Tongue (tissue), 2 donors: ENCODE data around the gene MATN1. TPM values are rescaled to one million over a fixed set of nuclear protein-coding genes. Genes with fewer than 3 reads are reported as not detected.

ENCODE experiments used
- DNase-seq: peaks from one replicate; pipeline ENCODE4 v3.0.0-alpha.2; 2015
- total RNA-seq: library from RNA; depleted of rRNA; stranded (reverse); fragments of >200 nt; gene quantifications from one replicate; pipeline ENCODE4 v1.2.3, GENCODE V29; 2014

MATN1 gene
- total RNA-seq, 1 donor from 2014 or later, result not detected

DNA sequence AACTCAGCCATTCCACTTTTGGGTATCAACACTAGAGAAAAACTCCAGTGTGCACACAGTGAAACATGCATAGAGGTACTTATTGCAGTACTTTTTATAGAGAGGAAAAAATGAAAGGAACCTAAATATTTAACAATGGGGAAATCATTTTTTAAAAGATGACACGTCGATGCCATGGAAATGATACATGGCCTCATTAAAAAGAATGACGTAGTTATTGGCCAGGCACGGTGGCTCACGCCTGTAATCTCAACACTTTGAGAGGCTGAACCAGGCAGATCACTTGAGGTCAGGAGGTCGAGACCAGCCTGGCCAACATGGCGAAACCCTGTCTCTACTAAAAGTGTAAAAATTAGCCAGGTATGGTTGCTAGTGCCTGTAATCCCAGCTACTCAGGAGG, 42.5 kb downstream of the MATN1 start:
- no peak for DNase-seq

DNA sequence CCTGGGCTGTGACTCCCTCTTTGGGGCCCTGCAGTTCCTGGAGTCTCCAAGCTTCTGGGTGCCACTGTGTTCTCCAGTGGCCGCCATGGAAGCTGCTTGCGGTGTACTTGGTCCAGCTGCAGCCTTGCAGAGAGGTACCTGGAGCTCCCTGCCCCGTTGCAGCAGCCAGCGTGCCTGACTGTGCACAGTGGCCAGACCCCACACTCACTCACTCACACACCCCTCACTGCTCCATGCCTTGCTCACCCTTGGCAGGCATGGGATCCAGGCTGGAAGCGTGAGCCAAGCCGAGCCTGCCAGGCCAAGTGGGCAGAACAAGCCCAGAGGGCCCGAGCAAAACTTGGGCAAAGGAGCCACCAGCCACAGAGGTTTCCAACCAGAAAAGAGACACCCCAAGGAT, 43.0 kb downstream of the MATN1 start:
- DNase-seq, result no peak

DNA sequence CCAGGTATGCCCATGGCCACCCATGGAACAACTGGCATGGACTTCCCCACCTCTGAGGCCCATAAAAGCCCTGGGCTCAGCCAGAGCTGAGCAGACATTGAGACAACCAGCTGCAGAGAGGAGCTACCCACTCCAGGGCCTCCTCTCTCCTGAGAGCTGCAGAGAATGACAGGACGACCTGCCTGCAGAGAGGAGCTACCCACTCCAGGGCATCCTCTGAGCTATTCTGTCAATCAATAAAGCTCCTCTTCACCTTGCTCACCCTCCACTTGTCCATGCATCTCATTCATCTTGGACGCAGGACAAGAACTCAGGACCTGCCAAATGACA, 43.4 kb downstream of the MATN1 start:
- no peak for DNase-seq

DNA sequence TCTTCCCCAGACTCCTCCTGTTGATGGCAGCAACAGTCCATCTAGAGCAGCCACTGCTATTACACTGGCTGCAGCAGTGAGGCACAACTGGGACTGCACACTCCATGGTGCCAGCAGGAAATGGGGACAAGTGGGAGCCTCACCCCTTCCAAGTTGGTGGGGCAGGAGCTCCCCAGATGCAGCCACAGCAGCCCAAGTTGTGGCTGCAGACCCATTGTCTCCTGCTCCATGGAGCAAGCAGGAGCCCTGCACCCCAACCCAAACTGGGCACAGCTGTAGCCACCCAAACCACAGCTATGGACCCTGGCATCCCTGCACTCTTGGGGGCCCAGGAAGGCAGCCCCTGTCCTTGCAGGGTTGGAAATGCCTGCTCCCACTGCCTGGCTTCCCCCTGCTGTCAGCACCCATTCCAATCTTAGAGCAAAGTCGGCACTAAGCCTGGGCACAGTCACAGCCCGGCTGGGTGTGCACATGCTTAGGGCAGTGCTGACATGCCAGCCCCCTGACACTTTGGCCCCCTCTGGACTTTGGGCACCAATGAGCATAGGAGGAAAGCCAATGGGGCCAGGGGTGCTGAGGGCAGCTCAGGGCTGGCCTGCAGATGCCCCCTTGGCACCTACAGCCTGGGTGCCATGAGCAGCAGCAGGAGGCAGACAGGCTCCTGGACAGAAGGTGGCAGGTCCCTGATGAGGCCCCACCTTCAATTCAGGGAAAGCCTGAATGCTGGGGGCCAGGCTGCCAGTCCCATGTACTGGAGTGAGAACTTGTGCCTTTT, 44.0 kb downstream of the MATN1 start:
- no peak for DNase-seq

GRCh38 chr1:30678209-30678608, 45.2 kb downstream of the MATN1 start:
- DNase-seq, result no peak

DNA sequence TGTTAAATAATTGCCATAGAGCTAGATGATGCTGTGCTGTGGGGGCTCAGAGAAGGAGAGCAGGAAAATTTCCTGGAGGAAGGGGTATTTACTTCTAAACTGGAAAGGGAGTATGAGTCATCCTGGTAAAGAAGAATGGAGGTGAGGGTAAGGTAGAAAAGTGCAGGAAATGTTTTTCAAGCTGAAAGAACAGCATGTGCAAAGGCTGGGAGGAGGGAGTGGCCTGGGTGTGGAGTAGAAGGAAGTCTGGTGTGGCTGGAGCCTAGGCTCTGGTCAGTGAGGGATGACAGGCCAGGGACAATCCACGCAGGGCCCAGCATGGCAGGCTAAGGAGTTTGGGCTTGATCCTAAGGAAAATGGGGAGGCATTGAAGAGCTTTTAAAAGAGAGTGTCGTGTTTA, 45.9 kb downstream of the MATN1 start:
- no peak for DNase-seq

DNA sequence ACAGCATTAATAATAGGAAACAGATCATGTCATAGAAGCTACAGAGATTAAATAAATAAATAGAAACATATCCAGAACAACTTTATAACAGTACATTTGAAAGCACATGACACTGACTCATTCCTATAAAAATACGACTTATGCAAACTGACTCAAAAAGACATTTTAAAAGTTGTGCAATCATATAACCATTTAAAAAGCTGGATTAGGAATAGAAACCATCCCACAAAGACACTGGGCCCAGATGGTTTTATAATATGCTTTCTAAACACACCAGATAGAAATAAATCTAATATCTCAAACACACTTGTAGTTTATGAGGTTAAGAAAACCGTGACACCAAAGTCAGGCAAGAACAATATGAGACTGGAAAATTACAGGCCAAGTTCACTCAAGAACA, 47.6 kb downstream of the MATN1 start:
- DNase-seq, result no peak

- no peak for DNase-seq
Measured at GRCh38 chr1:30675289-30675688, 48.1 kb downstream of the MATN1 start.

GRCh38 chr1:30673395-30673794, 50.0 kb downstream of the MATN1 start:
- no peak for DNase-seq

DNA sequence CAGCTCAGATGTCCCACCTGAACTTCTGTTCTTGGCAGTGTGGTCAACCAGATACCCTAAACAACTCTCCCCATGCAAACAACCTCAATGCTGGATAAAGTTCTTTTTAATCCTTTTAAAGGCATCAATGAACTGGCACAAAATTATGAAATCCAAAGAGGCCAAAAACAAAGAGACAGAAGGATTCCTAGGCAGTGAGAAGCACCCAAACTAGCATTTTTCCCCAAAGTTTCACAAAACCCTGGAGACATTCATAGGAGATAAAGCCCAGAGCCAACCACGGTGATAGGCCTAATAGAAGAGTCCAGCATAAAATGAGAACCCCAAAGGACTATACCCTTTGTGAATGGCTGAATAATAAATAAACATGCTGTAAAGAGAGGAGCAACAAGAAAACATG, 50.7 kb downstream of the MATN1 start:
- DNase-seq, result no peak

DNA sequence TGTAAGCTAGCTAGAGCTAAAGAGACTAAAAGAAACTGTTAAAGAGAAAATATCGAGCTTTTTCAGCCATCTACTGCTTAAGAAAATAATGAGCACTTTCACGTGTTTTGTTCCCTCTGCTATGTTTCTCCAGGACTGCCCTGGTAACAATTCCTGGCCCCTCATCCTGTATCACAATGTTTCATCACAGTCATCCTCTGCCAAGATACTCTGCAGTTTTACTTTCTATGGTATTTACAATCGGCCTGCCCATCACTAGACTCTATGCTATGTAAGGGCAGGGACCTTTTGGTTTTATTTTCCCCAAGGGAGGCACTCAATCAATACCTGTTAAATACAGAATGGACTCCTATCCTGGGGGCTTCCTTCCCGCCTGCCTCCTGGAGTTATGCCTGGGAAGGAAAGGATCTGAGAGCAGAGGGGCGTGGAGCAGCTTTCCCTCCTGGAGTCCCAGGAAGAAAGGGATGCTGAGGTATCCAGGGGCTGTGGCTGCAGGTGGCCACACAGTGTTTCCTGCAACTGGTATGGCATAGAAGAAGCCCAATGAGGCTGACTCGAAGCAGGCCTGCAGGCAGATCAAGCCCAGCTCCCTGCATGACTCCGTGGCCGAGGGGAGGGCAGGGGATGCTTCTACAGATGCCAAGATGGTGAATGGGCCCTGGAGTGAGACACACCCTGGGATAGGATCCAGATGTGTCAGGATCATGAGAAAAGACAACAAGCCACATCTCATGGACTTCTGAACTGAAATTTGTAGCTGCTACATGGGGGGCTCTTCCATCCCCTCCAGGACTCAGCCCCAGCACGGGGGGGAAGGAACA, 52.9 kb downstream of the MATN1 start:
- no peak for DNase-seq

DNA sequence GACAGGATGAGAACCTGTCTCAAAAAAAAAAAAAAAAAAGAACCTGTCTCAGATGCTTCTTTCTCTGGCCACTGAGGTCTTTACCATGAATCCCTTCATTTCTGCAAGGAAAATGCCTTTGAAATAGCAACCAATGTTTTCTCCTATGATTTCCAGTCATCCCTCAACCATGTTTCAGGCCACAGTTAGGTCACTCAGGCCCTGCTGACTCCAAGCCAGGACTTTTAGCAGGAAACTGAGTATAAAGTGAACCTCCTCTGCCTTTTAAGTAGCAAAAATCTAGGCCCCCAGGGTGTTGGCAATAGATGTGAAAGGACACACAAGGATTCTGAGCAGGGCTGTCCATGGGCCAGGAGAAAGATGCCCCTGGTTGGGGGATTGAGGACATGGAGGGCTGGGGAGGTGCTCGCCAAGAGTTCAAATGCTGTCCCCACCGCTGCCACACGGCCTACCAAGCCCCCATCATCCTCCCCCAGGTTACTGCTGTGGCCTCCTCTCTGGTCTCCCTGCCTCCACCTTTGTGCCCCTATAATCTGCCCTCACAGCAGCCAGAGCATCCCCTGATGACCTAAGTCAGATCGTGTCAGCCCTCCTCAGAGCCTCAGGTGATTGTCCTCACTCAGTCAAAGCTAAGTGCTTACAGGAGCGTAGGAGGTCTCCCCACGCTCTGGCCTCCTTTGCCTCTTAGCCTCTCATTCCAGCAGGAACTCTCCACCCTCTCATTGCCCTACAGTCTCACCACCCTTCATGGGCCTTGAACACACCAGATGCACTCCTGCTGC, 54.6 kb downstream of the MATN1 start:
- DNase-seq, result no peak

- DNase-seq, result peak; percentile 63
Measured at GRCh38 chr1:30668024-30668423, 55.4 kb downstream of the MATN1 start.

DNA sequence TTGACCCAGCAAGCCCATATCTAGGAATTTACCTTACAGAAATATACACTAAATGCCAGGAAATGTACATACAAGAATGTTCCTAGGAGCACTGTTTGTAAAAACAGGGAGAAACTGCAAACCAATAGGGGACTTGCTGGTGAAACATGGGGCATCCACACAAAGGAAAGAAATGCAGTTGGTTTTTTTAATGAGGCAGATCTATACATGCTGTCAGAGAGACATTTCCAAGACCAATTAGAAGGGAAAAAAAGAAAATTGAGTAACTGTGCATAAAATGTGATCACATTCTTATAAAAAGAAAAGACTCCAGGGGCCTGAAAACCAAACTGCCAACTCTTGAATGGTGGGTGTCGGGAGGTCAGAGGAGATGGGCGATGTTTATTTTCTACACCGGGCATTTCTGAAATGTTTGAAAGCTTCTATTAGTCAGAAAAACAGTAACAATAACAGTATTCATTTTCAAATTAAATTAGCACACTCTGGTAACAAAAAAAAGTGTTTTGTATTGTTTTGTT, 56.6 kb downstream of the MATN1 start:
- no peak for DNase-seq

DNA sequence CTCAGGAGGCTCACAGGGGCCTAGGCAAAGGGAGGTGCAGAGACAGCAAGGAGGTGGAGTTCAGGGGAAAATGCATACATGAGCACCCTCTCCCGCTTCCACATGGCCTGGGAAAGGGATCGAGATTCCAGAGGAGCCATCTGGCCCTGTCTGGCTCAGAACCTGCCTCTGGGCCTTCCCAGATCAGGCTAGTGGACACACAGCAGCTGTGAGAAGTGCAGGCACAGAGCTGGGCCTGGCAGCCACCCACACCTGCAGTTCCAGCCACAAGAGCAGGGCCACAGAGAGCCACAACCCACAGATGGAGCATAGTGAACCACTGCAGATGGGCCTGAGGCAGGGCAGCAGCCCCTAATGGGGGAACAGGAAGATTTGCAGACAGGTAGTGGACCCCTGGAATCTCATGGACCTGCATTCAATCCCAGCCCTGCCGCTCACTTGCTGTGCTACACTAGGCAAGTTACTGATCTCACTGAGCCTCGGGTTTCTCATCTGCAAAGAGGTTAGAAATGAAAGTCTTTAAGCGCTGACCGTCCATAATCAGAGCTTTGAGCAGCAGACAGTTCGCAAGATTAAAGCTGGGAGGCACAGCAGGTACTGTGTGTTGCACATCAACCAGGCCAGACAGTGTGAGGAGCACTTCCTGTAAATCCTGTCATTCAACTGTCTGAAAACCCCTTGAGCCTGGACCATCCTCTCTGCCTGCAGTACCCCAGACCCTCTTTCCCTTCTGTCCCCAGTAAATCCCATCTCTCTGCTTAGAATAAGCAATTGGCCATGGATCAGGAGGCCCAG, 58.0 kb downstream of the MATN1 start:
- DNase-seq, result peak; percentile 36

DNA sequence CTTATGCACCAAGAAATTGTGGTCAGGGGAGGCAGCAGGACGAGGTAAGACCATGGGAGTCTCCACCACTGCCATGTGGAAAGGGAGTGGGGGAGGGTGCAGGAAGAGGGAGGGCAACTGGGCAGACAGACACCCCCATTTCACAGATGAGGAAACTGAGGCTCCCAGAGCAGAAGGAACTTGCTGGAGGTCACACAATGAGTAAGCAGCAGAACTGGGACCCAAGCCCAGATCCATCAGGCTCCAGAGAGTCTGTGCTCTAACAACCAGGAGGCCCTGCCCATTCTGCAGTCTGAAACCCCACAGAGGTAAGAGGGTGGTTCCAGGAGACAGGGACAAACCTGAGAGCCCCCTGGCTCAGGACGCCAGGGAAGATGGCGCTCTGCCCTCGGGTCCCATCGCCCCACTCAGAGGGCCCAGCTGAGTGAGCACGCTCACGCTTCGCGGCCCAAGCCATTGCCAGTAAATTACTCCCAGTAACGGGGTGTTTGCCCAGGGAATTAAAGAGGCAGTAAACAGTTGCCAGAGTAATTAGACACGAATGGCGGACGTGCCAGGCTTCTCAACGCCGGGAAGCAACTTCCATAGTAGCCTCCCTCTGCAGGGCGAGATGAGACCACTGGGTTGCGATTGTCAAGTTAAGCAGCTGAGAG, 59.2 kb downstream of the MATN1 start:
- peak; percentile 80 for DNase-seq

GRCh38 chr1:30663596-30664091, 59.7 kb downstream of the MATN1 start:
- peak; percentile 79 for DNase-seq

- no peak for DNase-seq
Measured at GRCh38 chr1:30662291-30662840, 61.0 kb downstream of the MATN1 start.

- DNase-seq, result no peak
Measured at GRCh38 chr1:30661311-30661710, 62.1 kb downstream of the MATN1 start.
